ENCODE results near the gene ACSM2B.
"Not testable (repeated sequence)": the region's sequence is repeated elsewhere in the genome, so short reads cannot be mapped to it uniquely, and the experiment has no call there.

ACSM2B gene

GRCh38 chr16:20598832-20599469, 22.8 kb upstream of the ACSM2B start:
- peak in 1 of 10 donors; percentile 19 for DNase-seq
- intact Hi-C loops (cut with DNase I): no loop called here

- intact Hi-C loops (cut with DNase I); DNase-seq: not testable (repeated sequence)
Measured at GRCh38 chr16:20595694-20596093, 19.5 kb upstream of the ACSM2B start.

GRCh38 chr16:20595068-20595467, 18.9 kb upstream of the ACSM2B start:
- intact Hi-C loops (cut with DNase I); DNase-seq: not testable (repeated sequence)

- intact Hi-C loops (cut with DNase I); DNase-seq: not testable (repeated sequence)
Measured at GRCh38 chr16:20592780-20593179, 16.6 kb upstream of the ACSM2B start.

GRCh38 chr16:20589486-20589885, 13.3 kb upstream of the ACSM2B start:
- DNase-seq; intact Hi-C loops (cut with DNase I): not testable (repeated sequence)

GRCh38 chr16:20587645-20588074, 11.5 kb upstream of the ACSM2B start:
- intact Hi-C loops (cut with DNase I): not testable (repeated sequence)

GRCh38 chr16:20586716-20587115, 10.5 kb upstream of the ACSM2B start:
- intact Hi-C loops (cut with DNase I); DNase-seq: not testable (repeated sequence)

More at GRCh38 chr16:20587645-20588074, 11.5 kb upstream of the ACSM2B start:
- DNase-seq: peak in 2 of 10 donors; percentile 40 to 43

GRCh38 chr16:20586112-20586511, 9.9 kb upstream of the ACSM2B start:
- intact Hi-C loops (cut with DNase I); DNase-seq: not testable (repeated sequence)

GRCh38 chr16:20580487-20581259, 4.5 kb upstream of the ACSM2B start:
- DNase-seq; intact Hi-C loops (cut with DNase I): not testable (repeated sequence)

GRCh38 chr16:20578091-20578490, 1.9 kb upstream of the ACSM2B start:
- DNase-seq; intact Hi-C loops (cut with DNase I): not testable (repeated sequence)

- DNase-seq; intact Hi-C loops (cut with DNase I): not testable (repeated sequence)
Measured at GRCh38 chr16:20569117-20569651, 7.0 kb downstream of the ACSM2B start.

- DNase-seq: no peak
- intact Hi-C loops (cut with DNase I): no loop called here
Measured at GRCh38 chr16:20568404-20568803, 7.8 kb downstream of the ACSM2B start.

- no peak for DNase-seq
- intact Hi-C loops (cut with DNase I): no loop called here
Measured at GRCh38 chr16:20566864-20567263, 9.3 kb downstream of the ACSM2B start.

GRCh38 chr16:20565334-20565733, 10.8 kb downstream of the ACSM2B start:
- DNase-seq; intact Hi-C loops (cut with DNase I): not testable (repeated sequence)

GRCh38 chr16:20564218-20564617, 11.9 kb downstream of the ACSM2B start:
- intact Hi-C loops (cut with DNase I); DNase-seq: not testable (repeated sequence)

- intact Hi-C loops (cut with DNase I); DNase-seq: not testable (repeated sequence)
Measured at GRCh38 chr16:20555628-20556027, 20.5 kb downstream of the ACSM2B start.

- DNase-seq; intact Hi-C loops (cut with DNase I): not testable (repeated sequence)
Measured at GRCh38 chr16:20554689-20555088, 21.5 kb downstream of the ACSM2B start.

GRCh38 chr16:20553493-20553892, 22.7 kb downstream of the ACSM2B start:
- DNase-seq: not testable (repeated sequence)

GRCh38 chr16:20546951-20547350, 29.2 kb downstream of the ACSM2B start:
- not testable (repeated sequence) for DNase-seq

More at GRCh38 chr16:20553493-20553892, 22.7 kb downstream of the ACSM2B start:
- intact Hi-C loops (cut with DNase I): not testable (repeated sequence)

GRCh38 chr16:20546278-20546853, 29.8 kb downstream of the ACSM2B start:
- intact Hi-C loops (cut with DNase I); DNase-seq: not testable (repeated sequence)

More at GRCh38 chr16:20546951-20547350, 29.2 kb downstream of the ACSM2B start:
- intact Hi-C loops (cut with DNase I): not testable (repeated sequence)
